Cerebellar cortex (tissue), 1 donor: Measurements from ENCODE around the gene METTL1.

ENCODE experiments used
- DNase-seq: peaks from one replicate; pipeline ENCODE4 v3.0.0-alpha.2; 2015; ENCODE audit warnings: low spot score

The METTL1 gene

GRCh38 chr12:57737467-57738460 is 34.1 kb downstream of the METTL1 start:
- DNase-seq, result no peak

DNA sequence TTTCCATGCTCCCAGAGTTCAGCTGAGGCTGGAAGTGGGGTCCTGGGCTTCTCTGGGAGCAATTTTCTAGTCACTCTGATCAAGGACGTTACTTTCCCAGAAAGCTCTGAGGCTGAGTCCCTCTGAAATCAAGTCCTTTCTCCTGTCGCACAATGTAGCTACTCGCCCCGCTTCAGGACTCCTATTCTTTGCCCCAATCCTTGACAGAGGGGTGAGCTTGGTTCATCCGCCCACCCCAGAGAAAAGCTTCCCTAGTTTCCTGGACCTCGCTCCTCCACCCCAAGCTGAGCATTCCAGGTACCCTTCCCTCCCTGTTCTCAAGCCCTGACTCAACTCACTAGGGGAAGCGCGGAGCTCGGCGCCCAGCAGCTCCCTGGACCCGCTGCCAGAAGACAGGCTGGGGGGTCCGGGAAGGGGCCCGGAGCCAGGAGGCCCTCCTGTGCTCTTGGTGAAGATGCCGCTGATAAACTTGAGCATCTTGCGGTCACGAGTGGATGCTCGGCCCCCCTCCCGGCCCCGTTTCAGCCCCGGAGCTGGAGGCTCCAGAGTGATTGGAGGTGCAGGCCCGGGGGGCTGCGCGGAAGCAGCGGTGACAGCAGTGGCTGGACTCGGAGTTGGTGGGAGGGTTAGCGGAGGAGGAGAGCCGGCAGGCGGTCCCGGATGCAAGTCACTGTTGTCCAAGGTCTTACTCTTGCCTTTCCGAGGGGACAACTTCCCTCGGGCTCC is 35.0 kb downstream of the METTL1 start:
- DNase-seq, result peak; percentile 61

- peak; percentile 91 for DNase-seq
These were observed 35.8 kb downstream of the METTL1 start for GRCh38 chr12:57735952-57736740.

GRCh38 chr12:57735198-57735855 is 36.6 kb downstream of the METTL1 start:
- no peak for DNase-seq

DNA sequence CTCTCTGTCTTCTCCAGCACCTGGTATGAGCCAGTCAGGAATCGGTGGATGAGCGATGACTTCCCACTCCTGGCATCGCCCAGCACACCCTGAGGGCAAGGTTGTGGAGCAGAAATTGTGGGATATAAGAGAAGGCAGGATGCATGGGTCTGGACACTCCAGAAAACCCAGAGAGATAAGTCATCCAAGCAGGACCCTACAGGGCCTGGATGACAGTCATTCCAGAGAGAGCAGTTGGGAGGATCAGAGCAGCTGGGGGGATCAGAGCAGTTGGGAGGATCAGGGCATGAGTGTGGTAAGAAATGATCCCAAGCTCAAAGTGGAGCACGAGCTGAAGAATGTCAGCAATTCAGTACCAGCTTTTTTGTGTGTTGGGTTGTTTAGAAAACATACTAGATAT is 37.3 kb downstream of the METTL1 start:
- DNase-seq, result no peak

DNA sequence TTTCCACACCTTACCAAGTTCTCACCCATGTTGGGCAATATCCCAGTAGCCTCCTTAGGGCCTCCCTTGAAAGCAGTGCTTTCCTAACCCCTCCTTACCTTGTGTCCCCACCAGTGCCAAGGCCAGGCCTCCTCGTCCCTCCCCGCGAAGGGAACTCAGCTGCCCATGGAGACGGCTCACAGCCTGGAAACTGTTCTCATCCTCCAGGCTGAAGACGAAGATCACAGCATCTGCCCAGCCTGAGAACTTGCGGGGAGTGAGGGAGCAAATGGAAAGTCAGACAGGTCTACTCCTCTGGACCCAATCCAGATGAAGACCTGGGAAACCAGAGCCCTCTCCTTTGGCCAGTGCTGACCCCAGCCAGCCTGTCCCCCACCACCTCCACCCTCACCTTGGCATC is 38.0 kb downstream of the METTL1 start:
- no peak for DNase-seq

GRCh38 chr12:57732726-57733593 is 38.9 kb downstream of the METTL1 start:
- no peak for DNase-seq

DNA sequence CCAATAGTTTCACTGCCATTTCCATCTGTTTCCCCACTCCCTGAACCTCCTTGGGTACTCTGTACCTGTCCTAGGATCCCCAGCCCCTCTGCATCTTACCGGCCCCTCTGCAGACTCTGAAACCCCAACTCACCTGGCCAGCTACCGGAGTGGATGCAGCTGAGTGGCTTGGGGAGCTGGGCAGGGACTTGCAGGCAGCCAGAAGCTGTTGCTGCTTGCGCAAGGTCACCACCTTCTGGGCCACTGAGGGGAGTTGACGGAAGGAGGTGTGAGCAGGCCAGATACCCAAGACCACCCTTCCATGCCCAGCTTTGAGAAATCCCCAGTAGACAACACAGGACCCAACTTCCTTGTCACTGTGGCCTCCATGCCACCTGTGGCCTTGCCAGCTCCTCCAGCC is 39.6 kb downstream of the METTL1 start:
- no peak for DNase-seq

DNA sequence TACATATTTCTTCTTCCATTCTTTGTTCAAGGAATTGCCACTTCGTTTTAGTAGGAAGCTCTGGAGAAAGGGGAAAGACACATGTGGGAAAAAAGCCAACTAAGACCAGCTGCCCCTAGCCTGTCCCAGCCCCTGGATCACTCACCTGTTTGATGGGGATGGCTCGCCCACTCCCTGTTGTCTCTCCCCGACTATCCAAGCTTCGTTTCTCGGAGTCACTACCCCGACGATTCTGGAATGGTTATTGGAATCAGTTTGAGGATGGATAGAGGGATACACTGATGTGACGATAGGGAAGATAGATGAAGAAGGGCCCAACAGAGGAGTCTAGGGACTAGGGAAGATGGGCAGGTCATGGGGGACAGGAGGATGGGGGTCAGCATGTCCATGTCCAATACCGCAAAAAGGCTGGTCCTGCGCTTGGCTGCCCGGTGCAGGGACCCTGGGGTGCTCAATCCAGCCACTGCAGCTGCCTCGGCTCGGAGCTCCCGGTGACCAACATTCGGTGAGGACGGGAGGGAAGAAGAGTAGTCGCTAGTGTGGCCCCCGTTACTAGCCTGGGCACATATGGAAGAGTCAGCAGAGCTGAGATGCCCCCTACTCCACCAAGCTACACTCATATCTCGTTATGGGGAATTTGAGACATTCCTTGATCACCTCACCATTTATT is 40.4 kb downstream of the METTL1 start:
- no peak for DNase-seq

- no peak for DNase-seq
These were observed 41.4 kb downstream of the METTL1 start for GRCh38 chr12:57730336-57731067.

GRCh38 chr12:57729321-57729844 is 42.5 kb downstream of the METTL1 start:
- DNase-seq, result no peak

GRCh38 chr12:57727758-57728395 is 44.0 kb downstream of the METTL1 start:
- no peak for DNase-seq

DNA sequence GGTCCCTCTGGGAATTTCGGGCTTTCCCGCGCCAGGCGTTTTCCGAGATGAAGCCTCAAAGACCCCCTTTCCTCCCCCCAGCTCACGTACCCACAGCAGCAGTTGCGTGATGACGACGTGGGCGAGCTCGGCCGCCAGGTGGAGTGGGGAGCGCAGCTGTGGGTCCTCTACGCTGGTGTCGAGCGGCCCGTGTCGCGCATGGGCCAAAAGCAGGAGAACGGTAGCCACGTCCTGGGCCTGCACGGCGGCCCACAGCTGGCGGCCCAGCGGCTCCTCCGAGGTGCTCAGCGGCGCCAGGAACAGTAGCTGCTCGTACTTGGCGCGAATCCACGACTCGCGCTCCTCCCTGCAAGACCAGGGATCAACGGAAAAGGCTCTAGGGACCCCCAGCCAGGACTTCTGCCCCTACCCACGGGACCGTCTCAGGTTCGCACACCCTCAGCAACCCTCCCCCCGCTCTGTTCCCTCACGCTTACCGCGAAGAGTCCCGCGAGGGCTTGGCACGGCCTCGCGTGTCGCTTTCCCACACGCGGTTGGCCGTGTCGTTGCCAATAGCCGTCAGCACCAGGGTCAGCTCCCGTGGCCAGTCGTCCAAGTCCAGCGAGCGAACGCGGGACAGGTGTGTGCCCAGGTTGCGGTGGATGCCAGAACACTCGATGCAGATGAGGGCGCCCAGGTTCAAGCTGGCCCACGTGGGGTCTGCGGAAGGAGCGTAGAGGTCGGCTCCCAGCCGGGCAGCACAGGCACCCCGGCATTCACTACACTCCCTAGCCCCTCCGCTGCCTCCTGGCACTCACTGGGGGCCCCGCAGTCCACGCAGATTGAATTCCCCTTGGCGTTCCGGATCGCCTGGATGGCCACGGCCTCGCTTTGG is 44.8 kb downstream of the METTL1 start:
- DNase-seq, result no peak

DNA sequence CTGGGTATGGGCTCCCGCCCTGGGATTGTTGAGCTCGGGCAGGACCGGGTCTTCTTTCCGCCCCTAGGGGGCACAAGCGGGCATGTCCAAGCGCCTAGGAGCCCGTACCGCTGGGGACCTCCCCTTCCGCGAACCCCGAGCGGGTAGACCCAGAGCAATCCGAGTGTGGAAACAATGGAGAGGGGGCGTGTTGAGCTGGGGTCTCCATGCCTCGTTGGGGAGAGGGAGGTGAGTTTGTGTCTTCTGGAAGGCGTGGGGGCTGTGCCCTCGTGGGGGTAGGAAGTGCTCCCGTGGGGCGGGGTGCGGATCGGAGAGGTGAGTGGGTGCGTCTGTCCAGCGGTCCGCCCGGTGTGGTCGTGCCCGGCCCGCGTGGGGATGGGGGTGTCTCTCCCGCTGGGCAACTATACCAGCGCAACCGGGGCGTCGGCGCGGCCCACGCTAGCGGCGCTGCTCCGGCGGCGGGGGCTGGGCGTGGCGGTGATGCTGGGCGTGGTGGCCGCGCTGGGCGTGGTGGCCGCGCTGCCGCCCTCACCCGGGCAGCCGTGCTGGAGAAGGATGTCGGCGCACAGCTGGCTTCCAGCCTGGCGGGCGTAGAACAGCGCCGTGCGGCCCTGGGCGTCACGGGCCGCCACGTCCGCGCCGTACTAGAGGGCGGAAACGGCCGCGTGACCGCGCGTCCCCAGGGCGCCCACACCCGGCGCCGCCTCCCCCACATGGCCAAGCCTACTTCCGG is 45.6 kb downstream of the METTL1 start:
- no peak for DNase-seq

- no peak for DNase-seq
These were observed 46.1 kb downstream of the METTL1 start for GRCh38 chr12:57725851-57726150.

- DNase-seq, result no peak
These were observed 46.8 kb downstream of the METTL1 start for GRCh38 chr12:57724936-57725740.
